GM12864 (cell line): ENCODE measurements around the gene AVEN.

Experiments used
- DNase-seq: peaks from one replicate; pipeline ENCODE4 v3.0.0-alpha.2; 2011; ENCODE audit warnings: low read depth
- H3K4me3 ChIP-seq: 2 replicates; pipeline ENCODE4 v1.5.1; 2011; ENCODE audit warnings: mild to moderate bottlenecking, low read depth, low read length, control low read depth
- TF ChIP-seq, protein P1 (sequence below): IDR thresholded peaks from 2 replicates; pipeline ENCODE4 v1.5.1; 2011; ENCODE audit warnings: low read depth, mild to moderate bottlenecking, moderate library complexity, low read length, control low read depth, inconsistent platforms; ENCODE audit errors: missing control alignments

The AVEN gene

GRCh38 chr15:34070003-34070402 lies 31.0 kb upstream of the AVEN start:
- no peak for DNase-seq
- TF ChIP-seq, protein P1, sequence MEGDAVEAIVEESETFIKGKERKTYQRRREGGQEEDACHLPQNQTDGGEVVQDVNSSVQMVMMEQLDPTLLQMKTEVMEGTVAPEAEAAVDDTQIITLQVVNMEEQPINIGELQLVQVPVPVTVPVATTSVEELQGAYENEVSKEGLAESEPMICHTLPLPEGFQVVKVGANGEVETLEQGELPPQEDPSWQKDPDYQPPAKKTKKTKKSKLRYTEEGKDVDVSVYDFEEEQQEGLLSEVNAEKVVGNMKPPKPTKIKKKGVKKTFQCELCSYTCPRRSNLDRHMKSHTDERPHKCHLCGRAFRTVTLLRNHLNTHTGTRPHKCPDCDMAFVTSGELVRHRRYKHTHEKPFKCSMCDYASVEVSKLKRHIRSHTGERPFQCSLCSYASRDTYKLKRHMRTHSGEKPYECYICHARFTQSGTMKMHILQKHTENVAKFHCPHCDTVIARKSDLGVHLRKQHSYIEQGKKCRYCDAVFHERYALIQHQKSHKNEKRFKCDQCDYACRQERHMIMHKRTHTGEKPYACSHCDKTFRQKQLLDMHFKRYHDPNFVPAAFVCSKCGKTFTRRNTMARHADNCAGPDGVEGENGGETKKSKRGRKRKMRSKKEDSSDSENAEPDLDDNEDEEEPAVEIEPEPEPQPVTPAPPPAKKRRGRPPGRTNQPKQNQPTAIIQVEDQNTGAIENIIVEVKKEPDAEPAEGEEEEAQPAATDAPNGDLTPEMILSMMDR = no peak

DNA sequence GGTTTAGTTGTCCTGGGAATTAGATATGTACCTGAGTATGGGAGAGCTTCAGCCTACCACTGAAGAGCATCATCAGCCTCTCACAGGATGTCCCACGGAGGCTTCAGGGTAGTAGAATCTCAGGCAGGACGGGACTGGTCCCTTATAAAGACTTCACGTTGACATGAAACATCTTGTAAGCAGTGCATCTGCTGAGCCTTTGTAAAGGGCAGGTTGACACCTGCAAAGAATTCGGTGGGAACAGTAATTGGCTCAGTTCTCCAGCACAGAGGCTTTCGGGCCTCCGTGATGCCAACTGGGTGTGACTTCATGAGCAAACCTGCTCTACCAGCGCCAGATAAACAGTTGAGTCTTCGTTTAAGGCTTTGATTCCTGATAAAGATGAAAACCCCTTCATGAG lies 26.9 kb upstream of the AVEN start:
- TF ChIP-seq, protein P1 = no peak
- no peak for DNase-seq
- H3K4me3 ChIP-seq = no peak overlapping the region

More at GRCh38 chr15:34070003-34070402, 31.0 kb upstream of the AVEN start:
- H3K4me3 ChIP-seq = no peak overlapping the region

DNA sequence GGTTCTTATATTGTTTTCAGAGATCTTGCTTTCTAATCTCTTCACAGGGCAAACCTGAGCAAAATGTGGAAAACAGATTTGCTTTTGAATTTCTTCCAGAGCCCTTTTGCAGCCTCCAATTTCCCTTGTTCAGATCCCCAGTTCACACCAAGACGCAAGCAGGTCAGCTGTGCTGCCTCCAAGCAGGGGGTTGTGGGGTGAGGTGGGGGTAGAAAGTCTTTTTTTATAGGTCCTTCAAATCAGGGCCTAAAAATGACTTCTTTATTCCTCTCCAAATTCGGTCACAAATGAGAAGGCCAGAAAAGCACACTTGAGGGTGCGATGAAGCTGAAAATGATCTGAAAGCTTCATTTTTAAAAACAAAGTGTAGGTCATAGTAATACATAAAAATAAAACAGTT lies 26.3 kb upstream of the AVEN start:
- no peak for DNase-seq
- TF ChIP-seq, protein P1 = no peak
- no peak overlapping the region for H3K4me3 ChIP-seq

GRCh38 chr15:34064438-34064837 lies 25.4 kb upstream of the AVEN start:
- no peak overlapping the region for H3K4me3 ChIP-seq
- TF ChIP-seq, protein P1 = no peak
- DNase-seq = no peak

GRCh38 chr15:34059946-34060345 lies 20.9 kb upstream of the AVEN start:
- TF ChIP-seq, protein P1 = no peak
- no peak for DNase-seq
- no peak overlapping the region for H3K4me3 ChIP-seq

- no peak for DNase-seq
- TF ChIP-seq, protein P1 = no peak
- no peak overlapping the region for H3K4me3 ChIP-seq
Observed at GRCh38 chr15:34059476-34059875, 20.5 kb upstream of the AVEN start.

- TF ChIP-seq, protein P1 = no peak
- no peak overlapping the region for H3K4me3 ChIP-seq
- DNase-seq = no peak
Observed at GRCh38 chr15:34056911-34057310, 17.9 kb upstream of the AVEN start.
